Hematopoietic multipotent progenitor cell (in vitro differentiated cells): ENCODE measurements around the gene GPATCH8. TPM values are rescaled to one million over a fixed set of nuclear protein-coding genes. Genes with fewer than 3 reads are reported as not detected.
"Not testable (repeated sequence)": the region's sequence is repeated elsewhere in the genome, so short reads cannot be mapped to it uniquely, and the experiment has no call there.

ENCODE experiments used
- DNase-seq, 3 donors: peaks; one replicate each; pipeline ENCODE4 v3.0.0-alpha.2; 2011 to 2015; ENCODE audit warnings: low read depth in 2 of 3, low spot score in 2 of 3
- total RNA-seq: library from RNA; depleted of rRNA; stranded (reverse); fragments of >200 nt; gene quantifications from one replicate; pipeline ENCODE4 v1.2.3, GENCODE V29; 2012

The GPATCH8 gene
- total RNA-seq, 1 donor: 15.3 TPM

- DNase-seq: no peak
These were observed 125.0 kb downstream of the GPATCH8 start for GRCh38 chr17:44378171-44378705.

- no peak for DNase-seq
These were observed 126.4 kb downstream of the GPATCH8 start for GRCh38 chr17:44376779-44377178.

GRCh38 chr17:44376124-44376523 lies 127.1 kb downstream of the GPATCH8 start:
- DNase-seq: no peak

GRCh38 chr17:44375196-44376017 lies 127.8 kb downstream of the GPATCH8 start:
- DNase-seq: no peak

- DNase-seq: no peak
These were observed 128.7 kb downstream of the GPATCH8 start for GRCh38 chr17:44374306-44375195.

- DNase-seq: no peak
These were observed 131.2 kb downstream of the GPATCH8 start for GRCh38 chr17:44372036-44372435.

- DNase-seq: peak in 1 of 3 donors; percentile 47
These were observed 133.7 kb downstream of the GPATCH8 start for GRCh38 chr17:44369414-44370023.

- DNase-seq: not testable (repeated sequence)
These were observed 134.6 kb downstream of the GPATCH8 start for GRCh38 chr17:44368391-44369243.

GRCh38 chr17:44367231-44367979 lies 135.8 kb downstream of the GPATCH8 start:
- no peak for DNase-seq

- not testable (repeated sequence) for DNase-seq
These were observed 138.2 kb downstream of the GPATCH8 start for GRCh38 chr17:44365051-44365450.

- peak in 2 of 3 donors; percentile 68 to 75 for DNase-seq
These were observed 139.5 kb downstream of the GPATCH8 start, which contains the start of gene FAM171A2 for GRCh38 chr17:44363613-44364159. Gene FAM171A2, minus strand, starts transcription at chr17:44363853. Its CDS starts 139 bp downstream, at chr17:44363714.

GRCh38 chr17:44362949-44363612 lies 140.1 kb downstream of the GPATCH8 start:
- DNase-seq: peak in 1 of 3 donors; percentile 28

GRCh38 chr17:44362459-44362948 lies 140.7 kb downstream of the GPATCH8 start:
- no peak for DNase-seq

- DNase-seq: no peak
These were observed 141.6 kb downstream of the GPATCH8 start for GRCh38 chr17:44361292-44362260.

- DNase-seq: no peak
These were observed 142.4 kb downstream of the GPATCH8 start for GRCh38 chr17:44360826-44361225.

- DNase-seq: no peak
These were observed 143.1 kb downstream of the GPATCH8 start for GRCh38 chr17:44360144-44360533.
